Endometrial microvascular endothelial cells (primary cell): ENCODE data around the gene SPATA31D3. TPM values are rescaled to one million over a fixed set of nuclear protein-coding genes. Genes with fewer than 3 reads are reported as not detected.
"Not testable (repeated sequence)": the region's sequence is repeated elsewhere in the genome, so short reads cannot be mapped to it uniquely, and the experiment has no call there.

Experiments
- in situ Hi-C: cut with HindIII; loops from 2 replicates; pipeline ENCODE4 v1.10.0; 2017; ENCODE audit warnings: low sequenced_read_pairs, low pct_unique_long_range_greater_than_20kb; ENCODE audit errors: inconsistent ontology term
- total RNA-seq: library from RNA; depleted of rRNA; stranded (reverse); fragments of >200 nt; gene quantifications from one replicate; pipeline ENCODE4 v1.2.3, GENCODE V29; 2015; ENCODE audit errors: inconsistent ontology term

The SPATA31D3 gene
- not detected for total RNA-seq

DNA sequence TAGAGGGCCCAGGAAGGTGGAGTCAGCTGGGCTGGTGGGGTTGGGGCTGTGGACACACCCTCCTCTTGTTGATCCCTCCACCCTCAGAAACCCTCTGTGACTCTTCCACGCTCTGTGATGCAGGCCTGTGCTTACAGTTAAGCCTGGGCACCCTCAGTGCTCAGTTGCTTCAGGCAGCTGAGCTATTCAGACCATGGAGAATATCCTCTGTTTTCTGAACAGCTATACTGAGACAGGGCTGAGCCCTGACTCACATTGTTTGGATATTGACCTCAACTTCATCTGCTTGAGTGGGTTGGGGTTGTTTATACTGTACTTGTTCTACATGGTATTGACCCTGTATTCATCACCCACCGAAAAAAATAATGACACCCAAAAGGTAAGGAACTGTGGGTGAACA lies at the start of gene SPATA31D3:
Gene SPATA31D3 (plus strand): TSS at position 108 of the 400 bp plus-strand sequence. CDS start 86 bp downstream, at position 194.
- in situ Hi-C loops = not testable (repeated sequence)

DNA sequence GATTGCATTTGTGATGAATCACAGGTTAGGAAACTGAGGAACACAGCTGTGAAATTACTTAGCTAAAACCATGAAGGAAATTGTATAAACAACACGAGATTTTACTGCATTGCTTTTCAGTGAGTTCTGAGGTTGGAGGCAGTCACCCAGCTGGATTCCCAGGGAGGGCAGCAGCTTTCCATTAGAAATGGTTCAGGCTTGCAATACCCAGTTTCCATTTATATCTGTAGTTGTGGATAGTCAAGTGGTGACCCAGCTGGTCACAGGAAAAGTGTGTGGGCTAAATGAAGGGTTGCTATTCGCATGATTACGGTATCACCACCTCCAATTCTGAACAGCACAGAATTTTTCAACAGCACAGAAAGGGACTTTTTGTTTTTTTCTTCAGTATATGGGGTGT lies 49.4 kb upstream of the SPATA31D3 start:
- in situ Hi-C loops = no loop called here

DNA sequence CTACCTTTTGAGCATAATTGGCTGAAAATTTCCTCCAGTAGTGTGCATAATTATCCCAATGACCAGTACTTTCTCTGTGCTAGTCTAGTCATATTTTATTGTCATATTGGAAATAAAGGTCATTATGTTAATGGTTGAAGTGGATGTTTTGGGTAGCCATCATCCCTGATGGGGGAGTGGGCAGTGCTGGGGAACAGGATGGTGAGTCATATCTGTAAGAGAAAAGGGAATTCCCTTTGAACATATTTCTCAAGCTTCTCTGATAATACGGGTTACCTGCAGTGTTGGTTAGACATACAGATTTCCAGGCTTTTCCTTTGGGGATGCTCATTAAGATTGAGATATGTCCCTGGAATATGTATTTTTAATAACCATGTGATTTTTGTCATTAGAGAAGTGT lies 48.4 kb upstream of the SPATA31D3 start:
- in situ Hi-C loops = no loop called here

DNA sequence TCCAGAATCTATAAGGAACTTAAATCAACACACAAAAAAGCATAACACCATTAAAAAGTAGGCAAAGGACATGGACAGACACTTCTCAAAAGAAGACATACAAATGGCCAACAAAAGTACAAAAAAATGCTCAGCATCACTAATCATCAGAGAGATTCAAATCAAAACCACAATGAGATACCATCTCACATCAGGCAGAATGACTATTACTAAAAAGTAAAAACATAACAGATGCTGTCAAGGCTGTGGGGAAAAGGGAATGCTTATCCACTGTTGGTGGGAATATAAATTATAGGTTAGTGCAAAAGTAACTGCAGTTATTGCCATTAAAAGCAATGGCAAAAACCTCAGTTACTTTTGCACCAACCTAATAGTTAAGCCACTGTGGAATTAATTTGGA lies 47.2 kb upstream of the SPATA31D3 start:
- in situ Hi-C loops = no loop called here

DNA sequence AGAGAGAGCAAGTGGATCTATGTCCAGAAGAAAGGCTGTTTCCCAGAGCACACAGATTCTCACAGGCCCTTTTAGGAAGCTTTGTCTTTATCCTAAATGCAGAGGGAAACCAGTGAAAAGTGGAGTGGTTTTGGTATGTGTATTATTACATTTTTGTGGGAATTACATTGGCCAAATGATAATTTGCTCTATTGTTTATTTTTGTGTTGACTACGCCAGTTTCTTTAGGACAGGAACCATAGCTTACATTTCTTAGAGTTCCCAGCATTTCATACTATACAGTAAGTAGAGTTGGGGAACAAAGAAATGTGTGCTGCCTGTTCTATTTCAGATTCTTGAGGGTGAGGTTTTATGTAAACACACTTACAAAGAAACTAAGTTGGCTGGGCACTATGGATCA lies 44.4 kb upstream of the SPATA31D3 start:
- in situ Hi-C loops = no loop called here

DNA sequence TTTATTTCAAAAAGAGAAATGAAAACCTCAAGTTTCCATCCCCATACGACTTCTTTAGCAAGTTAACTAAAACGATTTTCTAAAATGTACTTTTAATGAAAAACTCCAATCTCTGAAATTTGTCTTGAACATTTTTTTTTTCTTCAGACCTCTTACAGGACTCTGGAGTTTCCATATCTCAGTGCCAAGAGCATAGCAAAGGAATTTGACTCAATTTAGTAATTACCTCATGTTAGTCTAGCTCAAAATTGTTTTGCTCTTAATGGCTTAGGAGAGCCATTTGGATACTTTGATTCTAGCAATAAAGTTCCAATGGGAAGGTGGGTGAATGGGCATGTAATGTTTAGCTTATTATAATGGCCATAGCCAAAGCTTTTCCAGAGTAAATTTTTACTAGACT lies 41.1 kb upstream of the SPATA31D3 start:
- in situ Hi-C loops = no loop called here

DNA sequence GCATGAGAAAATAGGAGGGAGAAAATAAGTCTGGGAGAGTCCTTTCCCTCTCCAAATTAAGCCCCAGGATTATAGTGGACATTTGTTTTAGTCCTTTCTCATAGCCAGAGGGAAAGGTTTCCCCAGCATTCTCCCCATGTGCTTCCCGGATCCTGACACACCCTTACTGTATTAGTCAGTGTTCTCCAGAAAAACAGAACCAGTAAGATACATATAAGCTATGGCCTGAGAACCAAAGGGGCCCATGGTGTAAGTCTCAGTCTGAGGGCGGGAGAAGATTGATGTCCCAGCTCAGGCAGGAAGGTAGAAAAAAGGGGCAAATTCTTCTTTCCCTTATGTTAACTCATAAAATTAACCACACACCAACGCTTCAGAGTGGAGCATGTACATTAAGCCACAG lies 40.7 kb upstream of the SPATA31D3 start:
- in situ Hi-C loops = no loop called here

DNA sequence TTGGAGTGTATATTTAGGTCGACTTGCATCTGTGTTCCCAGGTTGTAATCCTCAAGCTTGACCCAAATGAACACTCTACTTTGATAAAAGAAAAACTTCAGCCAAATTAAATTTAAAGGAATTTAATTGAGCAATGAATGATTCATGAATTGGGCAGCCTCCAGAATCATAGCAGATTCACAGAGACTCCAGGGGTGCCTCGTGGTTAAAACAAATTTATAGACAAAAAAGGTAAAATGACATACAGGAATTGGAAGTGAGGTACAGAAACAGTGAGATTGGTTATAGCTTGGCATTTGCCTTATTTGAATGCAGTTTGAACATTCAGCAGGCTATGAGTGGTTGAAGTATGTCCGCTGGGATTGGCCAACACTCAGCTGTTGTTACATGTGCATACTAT lies 36.6 kb upstream of the SPATA31D3 start:
- in situ Hi-C loops = no loop called here

DNA sequence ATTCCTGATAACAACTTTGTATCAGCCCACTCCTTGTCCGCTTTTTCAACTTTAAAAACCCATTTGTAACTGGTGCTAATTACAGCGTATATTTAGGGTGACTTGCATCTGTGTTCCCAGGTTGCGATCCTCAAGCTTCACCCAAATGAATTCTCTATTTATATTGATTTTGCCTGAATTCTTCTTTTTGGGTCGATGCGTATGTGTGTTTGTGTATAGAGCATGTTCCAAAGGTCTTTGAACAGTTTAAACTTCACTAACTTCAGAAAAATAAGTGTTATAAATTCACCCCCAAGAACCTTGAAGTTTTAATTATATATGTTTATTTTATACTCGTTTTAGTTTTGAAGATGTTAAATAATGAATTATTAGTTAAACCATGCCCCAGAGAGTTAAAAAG lies 31.2 kb upstream of the SPATA31D3 start:
- in situ Hi-C loops = no loop called here

DNA sequence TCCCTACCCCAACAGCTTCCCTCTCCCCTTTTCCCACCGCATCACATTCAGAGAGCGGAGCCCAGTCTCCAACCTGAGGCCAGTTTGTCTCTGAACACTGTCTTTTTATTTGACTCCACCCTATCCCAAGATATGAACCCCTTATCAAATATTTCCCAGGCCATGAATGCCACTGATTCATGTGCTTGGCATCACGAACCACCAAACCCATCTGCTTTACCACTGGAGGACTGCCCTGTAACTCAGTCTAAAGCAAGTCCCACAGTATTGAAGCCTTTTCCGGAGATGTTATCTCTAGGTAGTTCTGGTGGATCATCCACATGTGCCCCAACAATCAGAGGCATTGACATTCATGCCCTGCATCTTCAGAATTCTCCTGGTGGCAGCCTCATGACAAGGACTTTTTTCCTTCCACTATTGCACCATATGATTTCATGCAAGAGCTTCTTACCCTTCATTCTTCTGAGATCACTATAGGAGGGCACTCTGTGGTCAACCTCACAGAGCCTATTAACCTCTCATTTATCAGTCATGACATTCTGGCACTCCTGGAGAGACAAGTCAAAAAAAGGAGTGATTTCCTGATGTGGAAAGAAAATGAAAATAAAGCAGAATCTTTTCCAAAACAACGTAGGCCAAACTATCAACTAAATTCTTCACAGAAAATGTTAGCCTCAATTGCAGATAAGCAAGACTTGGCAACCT lies 27.3 kb upstream of the SPATA31D3 start:
- in situ Hi-C loops = no loop called here

DNA sequence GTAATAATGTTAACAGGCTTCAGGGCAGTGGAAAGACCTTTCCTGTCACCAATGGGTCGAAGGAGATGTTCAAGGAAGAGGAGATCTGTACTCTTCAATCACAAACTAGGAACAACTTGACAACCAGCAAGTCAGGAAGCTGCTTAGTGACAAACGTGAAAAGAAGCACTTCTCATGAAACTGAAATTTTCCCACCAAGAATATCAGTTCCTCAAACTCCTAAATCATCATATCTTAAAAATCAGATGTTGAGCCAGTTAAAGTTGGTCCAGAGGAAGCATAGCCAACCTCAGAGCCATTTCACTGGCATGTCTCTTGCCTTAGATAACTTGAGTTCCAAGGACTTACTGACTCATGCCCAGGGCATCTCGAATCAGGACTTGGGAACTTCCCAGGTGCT lies 24.8 kb upstream of the SPATA31D3 start:
- in situ Hi-C loops = not testable (repeated sequence)

DNA sequence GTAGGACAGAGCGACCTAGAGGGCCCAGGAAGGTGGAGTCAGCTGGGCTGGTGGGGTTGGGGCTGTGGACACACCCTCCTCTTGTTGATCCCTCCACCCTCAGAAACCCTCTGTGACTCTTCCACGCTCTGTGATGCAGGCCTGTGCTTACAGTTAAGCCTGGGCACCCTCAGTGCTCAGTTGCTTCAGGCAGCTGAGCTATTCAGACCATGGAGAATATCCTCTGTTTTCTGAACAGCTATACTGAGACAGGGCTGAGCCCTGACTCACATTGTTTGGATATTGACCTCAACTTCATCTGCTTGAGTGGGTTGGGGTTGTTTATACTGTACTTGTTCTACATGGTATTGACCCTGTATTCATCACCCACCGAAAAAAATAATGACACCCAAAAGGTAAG lies 15.0 kb upstream of the SPATA31D3 start, which contains the start of gene SPATA31D4:
Gene SPATA31D4 (plus strand): TSS at position 124 of the 400 bp plus-strand sequence. CDS start 86 bp downstream, at position 210.
- in situ Hi-C loops = not testable (repeated sequence)

DNA sequence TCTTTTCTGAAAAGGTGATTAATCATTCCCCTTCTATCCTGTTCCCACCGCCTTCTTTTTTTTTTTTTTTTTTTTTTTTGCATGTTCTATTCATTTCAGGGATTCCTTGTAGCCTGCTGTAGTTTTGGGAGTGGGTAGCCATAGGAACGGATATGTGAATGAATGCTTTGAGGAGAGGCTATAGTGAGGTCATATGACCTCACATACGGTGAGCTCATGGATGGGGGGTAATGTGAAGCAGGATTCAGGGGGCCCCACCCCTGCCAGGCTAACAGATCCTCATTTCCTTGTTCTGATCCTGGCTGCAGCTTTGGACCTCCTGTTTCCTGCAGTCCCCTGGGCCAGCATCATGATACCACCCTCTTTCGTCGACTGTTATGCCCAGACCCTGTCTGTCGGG lies 13.2 kb upstream of the SPATA31D3 start:
- in situ Hi-C loops = not testable (repeated sequence)

DNA sequence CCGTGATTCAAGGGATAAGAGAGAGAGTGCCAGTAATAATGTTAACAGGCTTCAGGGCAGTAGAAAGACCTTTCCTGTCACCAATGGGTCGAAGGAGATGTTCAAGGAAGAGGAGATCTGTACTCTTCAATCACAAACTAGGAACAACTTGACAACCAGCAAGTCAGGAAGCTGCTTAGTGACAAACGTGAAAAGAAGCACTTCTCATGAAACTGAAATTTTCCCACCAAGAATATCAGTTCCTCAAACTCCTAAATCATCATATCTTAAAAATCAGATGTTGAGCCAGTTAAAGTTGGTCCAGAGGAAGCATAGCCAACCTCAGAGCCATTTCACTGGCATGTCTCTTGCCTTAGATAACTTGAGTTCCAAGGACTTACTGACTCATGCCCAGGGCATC lies 9.8 kb upstream of the SPATA31D3 start:
- in situ Hi-C loops = not testable (repeated sequence)

DNA sequence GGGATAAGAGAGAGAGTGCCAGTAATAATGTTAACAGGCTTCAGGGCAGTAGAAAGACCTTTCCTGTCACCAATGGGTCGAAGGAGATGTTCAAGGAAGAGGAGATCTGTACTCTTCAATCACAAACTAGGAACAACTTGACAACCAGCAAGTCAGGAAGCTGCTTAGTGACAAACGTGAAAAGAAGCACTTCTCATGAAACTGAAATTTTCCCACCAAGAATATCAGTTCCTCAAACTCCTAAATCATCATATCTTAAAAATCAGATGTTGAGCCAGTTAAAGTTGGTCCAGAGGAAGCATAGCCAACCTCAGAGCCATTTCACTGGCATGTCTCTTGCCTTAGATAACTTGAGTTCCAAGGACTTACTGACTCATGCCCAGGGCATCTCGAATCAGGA lies 5.3 kb downstream of the SPATA31D3 start:
- in situ Hi-C loops = not testable (repeated sequence)

DNA sequence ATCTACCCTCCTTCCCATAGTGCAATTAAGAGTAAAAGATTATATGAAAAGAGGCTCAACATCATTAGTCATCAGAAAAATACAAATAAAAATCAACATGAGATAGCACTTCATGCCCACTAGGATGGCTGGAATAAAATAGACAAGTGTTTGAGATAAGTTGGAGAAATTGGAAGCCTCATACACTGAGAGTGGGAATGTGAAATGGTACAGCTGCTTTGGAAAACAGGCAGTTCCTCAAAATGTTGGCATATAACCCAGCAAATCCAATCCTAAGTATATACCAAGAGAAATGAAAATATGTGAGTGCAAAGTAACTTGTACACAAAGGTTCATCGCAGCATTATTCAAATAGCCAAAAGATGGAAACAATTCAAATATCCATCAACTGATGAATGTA lies 9.8 kb downstream of the SPATA31D3 start:
- in situ Hi-C loops = no loop called here

DNA sequence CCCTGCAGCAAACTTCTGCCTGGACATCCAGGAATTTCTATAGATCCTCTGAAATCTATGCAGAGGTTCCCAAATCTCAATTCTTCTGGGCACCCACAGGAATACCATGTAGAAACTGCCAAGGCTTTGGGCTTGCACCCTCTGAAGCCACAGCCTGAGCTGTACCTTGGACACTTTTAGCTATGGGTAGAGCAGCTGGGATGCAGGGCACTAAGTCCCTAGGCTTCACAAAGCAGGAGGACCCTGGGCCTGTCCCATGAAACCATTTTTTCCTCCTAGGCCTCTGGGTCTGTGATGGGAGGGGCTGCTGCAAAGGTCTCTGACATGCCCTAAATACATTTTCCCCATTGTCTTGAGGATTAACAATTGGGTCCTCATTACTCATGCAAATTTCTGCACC lies 12.3 kb downstream of the SPATA31D3 start:
- in situ Hi-C loops = no loop called here

DNA sequence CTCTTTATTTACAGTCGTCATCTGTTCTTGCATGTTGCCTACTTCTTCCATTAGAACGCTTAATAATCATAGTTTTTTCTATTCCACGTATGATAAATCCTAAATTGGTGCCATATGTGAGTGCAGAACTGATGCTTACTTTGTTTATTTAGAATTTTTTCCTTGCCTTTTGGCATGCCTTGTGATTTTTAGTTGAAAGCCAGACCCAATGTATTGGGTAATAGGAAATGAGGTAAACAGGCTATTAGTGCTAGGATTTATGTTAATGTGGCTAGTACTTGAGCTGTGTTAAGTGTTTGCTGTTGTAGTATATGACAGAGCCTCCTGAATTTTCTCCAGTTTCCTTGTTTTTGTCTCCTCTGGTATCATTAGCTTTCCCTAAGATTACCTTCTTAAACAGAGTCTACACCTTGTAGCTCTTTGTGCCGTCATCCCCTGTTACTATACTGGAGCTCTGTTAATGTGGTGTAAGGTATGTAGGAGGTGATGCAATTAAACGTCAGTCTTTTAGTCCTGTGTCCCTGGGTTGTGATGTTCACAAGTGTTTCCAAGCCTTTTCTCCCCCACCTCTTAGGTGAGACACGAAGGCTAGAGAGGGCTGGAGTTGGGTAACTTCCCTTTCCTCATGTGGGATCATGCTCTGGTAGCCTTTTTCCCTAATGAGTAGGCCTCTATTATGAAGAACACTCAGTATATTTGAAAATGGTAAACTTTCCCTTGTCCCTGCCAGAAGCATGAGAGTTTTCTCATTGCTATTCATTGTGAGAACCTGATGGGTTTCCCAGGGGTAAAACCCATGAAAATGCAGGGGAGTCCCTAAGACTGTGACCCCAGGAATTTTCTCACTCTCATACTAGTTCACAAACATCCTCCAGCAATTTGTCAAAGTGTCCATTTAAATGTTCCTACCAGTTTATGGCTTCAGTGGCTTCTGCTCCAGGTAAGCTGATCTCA lies 21.2 kb downstream of the SPATA31D3 start:
- in situ Hi-C loops = no loop called here

DNA sequence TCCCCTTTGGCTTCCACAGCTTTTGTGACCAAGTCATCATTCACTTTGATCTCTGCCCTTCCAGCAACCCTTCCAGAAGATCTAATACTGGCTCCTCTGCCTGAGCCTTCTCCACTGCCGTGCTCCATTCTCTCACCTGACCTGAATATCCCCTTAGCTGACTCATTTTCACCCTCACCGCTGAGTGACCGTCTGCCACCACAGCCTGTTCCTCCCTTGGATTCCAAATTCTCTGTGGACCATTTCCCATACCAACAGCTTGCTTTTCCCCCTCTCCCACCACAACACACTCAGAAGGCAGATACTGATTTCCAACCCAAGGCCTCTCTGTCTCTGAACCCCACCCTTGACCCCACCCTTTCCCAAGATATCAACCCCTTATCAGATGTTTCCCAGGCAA lies 24.7 kb downstream of the SPATA31D3 start:
- in situ Hi-C loops = no loop called here

DNA sequence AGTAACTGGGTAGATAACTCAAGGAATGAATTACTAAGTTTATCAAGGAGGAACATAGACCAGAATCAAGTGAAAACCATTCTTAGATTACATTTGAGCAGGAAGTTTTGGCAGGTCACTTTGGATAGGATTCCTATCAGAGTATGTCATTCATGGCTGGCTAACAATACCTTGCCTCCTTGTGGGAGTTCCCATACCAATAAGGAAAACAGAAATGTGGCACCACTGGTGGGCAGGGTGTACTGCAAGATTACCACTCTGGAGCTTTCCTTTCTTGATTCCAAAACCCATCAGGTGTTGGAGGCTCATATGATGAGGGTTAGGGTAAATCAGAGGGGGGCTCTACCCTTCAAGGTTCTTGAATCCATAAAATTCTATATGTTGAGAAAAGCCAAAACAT lies 26.7 kb downstream of the SPATA31D3 start:
- in situ Hi-C loops = no loop called here
